HG03571 (cell line): Measurements from ENCODE around the gene GPANK1.
A peak's percentile ranks its signal among the peaks of the same experiment; 100 is the strongest.

Experiments
- ATAC-seq: cut with Tn5 transposase; IDR thresholded peaks from one replicate; pipeline ENCODE4 v1.9.1; 2021; ENCODE audit not compliant: unreplicated experiment

The GPANK1 gene

DNA sequence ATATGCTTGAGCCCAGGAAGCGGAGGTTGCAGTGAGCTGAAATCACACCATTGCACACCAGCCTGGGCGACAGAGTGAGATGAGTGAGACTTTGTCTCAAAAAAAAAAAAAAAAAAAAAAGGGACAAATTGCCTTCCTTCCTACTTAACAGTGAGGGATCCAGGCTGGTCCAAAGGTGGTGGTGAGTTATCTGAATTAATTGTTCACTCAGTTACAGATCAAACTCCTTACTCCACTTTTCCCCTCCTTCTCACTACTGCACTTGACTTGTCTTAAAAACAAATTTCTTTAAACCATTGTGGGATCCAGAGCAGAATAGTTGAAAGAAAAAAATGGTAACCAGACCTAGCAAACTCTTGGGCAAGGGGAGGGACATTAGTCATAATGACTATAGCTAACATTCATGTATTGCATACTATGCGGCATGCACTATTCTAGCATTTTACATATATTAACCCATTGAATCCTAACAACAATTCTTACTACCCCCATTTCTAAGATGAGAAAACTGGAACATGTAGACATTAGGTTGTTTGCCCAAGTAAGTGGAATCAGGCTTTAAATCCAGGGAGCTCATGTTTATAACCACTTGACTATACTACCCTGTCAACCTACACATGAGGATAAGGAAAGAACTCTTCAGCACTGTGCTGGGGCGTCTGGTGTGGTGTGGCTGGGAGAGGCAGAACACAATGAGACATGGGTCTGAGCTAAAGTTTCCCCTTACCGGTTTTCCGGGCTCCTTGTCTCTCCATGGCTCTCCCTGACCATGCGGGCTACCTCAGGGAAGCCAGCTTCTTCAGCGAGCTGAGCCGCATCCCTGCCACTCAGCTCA is 1.5 kb downstream of the GPANK1 start:
- ATAC-seq, result no peak

DNA sequence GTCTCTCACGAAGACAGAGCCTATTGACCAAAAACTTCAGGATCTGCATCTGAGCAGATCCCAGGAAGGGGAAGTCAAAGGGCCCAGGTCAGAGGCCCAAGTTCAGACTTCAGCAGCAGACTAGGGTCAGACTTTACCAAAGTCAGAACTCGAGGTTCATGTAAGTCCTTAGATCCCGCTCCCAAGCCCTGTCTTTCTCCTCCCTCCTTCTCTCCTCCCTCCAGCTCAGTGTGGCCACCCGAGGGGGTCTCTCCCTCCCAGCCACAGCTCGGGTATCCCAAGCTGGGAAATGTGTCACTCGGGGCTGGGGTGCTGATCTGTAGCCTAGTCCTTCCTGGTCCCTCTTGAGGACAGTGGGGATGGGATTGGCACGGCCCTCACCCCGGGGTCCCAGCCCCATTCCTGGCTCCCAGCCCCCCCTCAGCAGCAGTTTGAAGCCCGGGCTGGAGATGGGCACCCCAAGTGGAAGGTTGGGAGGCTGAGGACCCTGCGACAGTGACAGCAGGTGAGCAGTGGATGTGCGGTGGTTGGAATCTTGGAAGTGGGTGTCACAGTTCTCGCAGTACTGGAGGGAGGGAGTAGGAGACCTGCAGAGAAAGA is 2.6 kb downstream of the GPANK1 start:
- ATAC-seq, result no peak

DNA sequence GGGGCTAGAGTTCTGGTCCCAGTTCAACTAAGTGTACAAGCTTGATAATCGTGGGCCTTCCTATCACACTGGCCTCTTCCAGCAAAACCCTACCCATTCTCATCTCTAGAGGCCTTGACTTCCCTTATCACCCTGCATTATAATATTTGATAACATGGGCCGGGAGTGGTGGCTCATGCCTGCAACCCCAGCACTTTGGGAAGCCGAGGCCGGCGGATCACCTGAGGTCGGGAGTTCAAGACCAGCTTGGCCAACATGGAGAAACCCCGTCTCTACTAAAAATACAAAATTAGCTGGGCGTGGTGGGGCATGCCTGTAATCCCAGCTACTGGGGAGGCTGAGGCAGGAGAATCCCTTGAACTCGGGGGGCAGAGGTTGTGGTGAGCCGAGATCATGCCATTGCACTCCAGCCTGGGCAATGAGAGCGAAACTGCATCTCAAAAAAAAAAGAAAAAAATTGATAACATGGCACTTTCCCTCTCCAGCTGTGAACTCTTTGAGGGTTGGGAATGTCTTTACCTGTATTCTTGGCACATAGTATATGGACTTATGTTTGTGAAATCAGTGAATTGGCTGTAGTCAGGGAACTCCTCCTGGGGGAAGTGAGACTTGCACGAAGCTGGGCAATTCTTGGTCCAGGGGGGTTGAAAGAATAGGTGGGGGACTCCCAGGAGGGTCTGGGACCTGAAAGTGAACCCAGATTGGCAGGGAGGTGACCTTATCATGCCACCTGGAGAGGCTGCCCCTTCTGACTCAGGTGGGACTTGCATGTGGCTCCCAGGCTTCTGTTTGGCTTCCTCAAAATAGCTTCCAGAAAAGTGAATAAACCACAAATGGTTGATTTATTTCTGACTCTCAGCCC is 3.3 kb downstream of the GPANK1 start:
- no peak for ATAC-seq

DNA sequence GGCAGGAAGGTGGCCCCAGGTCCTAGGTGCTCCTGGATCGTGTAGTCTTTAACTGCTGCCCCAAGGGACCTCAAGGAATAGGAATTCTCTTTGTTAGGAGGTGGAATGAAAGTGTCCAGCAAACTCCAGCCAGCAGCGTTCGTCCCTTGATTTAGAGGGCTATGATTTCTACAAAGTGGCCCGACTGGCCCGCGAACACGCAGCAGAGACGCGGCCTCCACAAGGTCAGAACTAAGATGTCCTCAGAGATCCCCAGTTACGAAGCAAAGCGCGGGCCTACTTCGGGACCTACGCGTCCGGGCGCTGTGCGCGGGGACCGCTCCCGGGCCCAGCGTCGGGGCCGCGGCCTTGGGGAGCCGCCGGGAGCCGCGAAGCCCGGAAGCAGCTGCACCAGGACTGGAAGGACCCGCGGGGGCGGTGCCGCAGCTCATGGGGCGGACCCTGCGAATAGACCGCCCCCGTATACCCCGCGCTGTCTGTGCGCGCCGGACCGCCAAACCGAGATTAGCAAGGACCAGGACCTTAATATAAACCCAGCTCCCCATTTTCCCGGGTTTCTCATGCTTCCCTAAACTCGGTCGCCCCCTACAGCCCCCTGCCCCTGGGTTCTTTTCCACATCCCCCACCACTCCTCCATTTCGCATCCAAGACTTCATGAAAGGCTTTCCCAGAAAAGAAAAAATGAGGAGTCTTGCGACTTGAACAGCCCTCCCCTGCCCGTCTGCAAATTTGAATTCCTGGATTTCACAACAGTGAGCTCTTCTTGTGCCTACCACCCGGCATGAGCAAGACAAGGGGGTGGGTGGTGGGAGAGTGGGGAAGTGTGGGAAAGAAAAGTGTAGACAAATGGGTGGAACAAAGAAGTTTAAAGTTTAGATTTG is 4.2 kb downstream of the GPANK1 start, which contains the start of gene C6orf47:
TSS of gene C6orf47 (minus strand) at position 398 of the 881 bp plus-strand sequence. CDS start 831 bp downstream, outside the sequence.
- no peak for ATAC-seq

DNA sequence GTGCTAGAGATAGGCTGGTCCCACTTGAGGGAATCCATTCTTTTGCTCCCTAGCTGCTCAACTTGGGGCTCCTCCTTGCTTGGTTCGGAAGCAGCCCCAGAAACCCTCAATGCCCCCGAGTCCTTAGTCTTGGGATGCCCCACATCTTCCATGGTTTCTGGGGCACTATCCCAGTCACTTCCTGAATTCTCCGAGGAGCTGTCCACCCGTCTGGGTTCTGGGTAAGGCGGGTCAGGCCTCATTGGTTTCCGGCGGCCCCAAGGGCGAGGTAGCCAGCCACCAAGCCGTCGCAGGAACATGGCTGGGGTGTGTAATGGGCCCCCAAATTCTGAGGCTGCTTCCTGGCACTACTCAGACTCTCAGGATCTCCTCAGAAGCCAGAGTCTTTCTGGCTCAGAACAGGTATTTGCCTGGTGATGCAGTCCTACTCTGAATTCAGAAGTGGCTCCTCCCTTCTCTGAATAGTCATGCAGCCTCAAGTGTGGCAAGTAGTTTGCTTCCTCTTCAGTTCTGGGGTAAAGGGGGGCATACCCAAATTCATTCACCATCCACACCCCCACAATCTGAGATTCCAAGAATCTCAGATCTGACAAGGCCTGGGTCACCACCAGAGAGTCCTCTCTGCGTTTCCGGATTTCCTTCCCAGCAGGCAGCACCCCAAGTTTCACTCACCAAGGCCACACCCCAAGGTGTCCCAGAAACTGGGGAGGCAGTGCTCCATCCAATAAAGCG is 5.0 kb downstream of the GPANK1 start:
- ATAC-seq, result no peak

DNA sequence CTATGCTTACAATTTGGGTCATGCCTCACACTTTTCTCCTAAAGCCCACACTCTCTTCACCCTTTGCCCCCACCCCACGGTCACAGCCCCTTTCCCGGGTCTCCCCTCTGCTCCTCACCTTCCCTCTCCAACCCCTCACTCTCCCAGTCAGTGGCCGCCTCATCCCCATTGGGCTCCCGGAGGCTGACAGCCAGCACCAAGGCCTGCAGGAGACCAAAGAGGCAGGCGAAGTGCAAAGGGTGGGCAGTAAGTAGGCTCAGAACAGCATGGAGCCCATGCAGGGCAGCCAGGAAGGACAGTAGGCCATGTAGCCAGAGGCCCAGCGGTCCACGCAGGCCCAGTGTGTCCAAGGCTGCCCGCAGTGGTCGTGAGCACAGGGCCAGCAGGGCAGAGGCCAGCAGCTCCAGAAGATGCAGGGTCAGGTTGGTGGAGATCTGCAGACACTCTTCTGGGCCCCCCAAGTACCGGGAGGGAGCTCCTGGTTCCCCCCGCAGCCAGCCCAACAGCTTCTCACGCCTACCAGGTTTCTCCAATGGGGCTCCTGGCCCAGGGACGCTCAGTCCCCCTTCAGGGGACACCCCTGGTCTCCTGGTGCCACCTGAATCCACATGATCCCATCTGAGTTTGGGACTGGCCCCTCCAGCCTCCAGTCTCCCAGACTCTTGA is 5.7 kb downstream of the GPANK1 start:
- ATAC-seq, result no peak

DNA sequence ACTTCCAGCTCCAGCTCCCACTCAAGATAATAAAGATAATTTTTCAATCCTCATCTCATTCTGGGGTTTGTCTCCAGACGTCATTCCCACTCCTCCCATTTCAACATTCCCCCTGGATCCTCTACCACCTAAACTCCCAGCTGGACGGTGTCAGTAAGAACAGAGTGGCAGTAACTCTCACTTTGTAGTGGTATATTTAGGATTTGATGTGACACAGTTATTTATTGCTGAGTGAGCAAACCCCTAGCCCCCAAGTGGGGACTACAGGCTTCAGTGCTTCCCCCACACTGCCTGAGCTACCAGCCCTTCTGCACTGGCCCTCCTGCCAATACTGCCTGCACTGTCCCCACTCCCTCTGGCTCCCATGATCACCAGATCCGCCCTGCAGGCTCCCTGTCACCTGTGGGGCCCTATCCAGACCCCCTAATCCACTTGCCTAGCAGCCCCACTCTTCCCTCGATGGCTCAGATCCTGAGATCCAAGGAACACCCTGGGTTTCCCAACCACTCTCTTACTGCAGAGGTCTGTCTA is 6.6 kb downstream of the GPANK1 start:
- no peak for ATAC-seq

DNA sequence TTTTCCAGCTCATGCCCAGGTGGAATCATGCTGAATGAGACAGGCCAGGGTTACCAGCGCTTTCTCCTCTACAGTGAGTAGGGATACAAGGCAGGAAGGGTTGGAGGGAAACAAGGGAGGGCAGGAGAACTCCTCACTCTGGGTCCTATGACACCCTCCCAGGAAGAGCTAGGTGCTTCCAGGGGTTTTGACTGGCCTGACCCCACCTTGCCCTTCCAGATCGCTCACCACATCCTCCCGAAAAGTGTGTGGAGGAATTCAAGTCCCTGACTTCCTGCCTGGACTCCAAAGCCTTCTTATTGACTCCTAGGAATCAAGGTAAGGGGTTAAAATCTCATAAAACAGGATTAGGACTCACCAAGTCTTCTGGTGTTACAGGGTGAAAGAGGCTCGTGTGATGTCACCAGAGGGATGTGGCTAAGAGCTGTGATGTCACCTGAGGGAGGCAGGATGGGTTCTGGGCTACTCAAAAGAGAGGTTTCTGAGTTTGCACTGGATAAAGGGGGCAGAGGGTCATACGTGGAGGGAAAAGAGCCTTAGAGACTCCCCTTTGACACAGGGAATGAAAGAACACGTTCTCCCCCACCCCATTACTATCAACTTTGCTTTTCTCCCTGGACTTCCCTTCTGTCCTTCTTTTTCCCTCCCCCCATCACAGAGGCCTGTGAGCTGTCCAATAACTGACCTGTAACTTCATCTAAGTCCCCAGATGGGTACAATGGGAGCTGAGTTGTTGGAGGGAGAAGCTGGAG is 7.2 kb downstream of the GPANK1 start:
- no peak for ATAC-seq

DNA sequence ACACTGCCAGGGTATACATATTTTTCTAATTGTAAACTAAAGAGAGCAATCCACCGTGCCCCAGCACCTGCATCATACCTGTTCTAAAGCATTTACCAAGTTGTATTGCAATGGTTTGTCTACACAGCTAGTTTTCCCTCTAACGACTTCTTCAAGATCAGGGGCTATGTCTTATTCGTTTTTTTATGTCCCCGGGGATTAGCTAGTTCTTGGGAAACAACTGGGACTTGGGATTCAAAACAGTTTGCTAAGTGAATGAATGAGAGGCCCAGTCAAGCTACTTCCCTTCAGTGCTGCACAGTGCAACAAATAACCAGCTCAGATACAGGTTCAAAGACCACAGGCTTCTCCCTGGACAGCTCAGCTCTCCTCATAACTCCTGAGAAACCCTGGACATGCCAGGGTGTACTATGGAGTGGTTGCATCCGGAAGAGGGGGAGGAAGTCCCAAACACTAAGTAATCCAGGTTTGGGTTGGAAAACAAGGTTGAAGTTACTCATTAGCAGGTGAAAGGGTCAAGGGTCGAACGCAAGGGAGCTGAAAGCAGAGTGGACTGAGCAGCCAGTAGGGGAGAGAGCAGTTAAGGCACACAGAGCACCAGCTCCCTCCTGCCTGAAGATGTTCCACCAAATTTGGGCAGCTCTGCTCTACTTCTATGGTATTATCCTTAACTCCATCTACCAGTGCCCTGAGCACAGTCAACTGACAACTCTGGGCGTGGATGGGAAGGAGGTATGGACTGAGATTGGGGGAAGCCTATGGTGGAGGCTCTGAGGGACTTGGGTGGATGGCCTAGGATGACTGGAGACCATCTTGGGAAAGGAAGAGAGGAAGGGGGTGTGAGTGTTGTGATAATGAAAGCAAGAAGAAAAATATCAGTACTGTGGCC is 9.2 kb downstream of the GPANK1 start, which contains the start of gene APOM:
TSS of gene APOM (plus strand) at position 546 of the 889 bp plus-strand sequence. CDS start at position 619, 73 bp downstream.
- no peak for ATAC-seq

DNA sequence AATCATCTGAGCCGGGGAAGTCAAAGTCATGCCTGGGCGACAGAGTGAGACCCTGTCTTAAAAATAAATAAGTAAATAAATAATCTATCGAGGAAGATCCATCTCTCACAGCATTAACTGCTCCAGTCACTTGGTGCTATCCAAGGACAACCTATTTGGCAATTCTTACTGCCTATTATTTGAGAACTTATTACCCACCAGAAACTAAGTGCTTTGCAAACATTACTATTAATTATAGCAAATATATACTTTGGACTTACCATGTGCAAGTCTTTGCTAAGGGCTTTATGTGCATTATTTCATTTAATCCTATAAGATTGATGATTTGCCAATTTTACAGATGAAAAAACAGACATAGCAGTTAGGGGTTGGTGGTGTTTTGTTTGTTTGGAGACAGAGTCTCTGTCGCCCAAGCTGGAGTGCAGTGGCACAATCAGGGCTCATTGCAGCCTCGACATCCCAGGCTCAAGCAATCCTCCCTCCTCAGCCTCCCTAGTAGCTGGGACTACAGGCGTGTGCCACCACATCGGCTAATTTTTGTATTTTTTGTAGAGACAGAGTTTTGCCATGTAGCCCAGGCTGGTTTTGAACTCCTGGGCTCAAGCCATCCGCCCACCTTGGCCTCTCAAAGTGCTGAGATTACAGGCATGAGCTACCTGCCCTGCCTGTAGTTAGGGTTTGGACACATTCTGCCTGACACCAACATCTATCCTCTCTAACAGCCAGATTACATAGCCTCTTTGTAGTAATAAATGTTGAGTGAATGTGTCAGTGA is 10.0 kb downstream of the GPANK1 start:
- ATAC-seq, result no peak

DNA sequence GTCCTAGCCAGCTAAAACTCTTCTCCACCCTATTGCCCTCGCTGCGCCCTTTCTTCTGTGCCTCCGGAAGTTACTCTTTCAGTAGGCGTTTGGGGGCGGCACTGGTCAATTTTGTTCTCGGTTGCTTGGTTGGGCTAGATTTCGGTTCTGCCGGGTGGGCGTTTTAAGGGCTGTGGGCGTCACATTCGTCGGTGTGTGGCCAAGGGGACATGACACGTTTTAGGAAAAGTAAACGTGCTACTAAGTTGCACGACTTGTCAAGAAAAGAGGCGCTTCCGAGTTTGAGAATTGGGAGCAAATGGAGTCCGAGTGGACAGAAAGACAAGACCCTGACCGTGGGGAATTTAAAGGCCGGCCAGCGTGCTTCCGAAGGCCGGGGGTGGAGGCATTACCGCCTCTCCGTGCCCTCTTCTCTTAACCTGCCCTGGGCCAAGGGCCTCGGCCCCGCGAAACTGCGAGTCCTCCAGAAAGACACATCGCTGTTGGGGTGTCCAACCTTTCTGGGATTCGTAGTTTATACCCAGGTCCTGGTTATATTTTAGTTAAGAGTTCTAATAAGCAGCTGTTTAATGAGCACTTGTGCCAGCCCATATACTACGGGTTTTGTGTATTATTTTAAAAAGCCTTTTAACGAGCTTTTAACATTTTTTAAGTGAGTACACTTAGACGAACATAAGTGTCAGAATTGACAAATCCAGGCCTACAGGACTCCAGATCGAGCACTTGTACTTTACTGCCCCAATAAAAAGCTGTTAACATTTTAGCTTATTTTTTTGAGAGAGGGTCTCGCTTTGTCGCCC is 11.7 kb downstream of the GPANK1 start:
- ATAC-seq, result peak; percentile 48

DNA sequence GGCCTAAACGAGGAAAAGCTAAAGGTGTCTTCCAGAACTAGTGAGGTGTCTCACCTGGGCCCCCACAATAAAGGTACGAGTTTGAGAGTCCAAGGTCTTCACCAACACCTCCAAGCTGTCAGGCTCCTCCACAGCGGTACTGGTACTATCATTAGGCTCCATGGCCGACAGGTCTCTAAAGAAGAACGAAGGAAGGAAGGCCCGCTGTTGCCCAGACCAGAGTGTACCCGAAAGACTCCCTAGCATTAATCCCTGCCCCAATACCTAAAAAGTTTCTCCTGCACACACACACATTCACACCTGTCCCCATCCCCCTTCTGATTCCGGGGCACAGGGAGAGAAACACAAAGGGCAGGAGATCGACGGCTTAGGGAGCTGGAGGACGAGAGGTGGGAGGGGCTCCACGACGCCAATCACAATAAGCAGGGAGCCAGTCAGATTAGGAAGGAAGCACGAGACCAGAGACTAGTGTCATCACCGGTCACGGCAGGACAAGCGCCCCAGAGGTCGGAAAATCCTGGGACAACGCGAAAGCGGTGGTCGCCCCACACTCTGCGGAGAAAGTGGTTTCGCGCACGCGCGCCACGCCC is 13.1 kb downstream of the GPANK1 start:
- peak; percentile 24 for ATAC-seq

DNA sequence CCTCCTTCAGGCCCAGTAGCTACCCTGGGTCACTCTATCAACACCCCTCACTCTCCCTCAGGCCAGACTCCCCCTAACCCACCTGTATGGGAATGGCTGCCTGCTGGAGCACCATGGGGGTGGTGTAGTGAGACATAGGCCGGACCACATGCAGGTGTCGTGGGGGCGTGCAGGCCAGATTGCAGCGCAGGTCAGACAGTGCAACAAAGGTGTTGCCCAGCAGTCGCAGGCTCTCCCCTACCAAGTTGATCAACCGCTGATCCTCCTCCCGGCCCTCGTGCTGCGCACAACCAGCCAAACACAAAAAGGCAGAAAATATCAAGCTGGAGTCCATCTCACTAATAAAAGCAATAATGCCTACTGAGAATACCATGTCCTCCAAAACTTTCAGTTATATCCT is 19.5 kb downstream of the GPANK1 start:
- ATAC-seq, result no peak

DNA sequence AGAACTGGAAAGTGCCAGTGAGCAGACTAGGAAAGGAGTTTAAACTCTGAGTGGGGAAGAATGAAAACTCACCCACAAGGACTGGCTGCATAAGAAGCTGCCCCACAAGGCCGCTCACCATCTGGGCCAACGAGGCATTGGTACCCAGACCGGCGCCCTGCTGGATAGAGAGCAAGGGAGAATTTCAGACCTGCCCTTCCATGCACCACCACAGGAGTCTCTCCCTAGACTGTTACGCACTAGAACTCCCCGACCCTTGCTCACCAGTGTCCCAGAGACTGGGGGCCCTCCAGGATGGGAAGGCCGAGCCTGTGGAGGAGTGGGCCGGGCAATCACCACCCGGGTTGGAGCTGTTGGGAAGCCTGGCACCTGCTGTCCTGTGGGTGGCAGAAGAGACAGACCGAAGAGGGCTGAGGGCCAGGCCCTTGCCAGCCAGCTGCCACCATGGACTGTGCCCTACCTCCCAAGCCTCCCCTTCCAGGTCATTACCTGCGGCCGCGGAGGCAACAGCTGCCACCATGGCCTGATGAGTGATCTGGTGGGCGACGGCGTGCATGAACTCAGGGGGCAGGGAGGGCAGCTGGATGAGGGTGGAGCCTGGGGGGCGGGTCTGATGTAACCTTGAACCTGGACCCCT is 20.9 kb downstream of the GPANK1 start:
- ATAC-seq, result no peak
